Retinal pigment epithelial cell (primary cell): ENCODE results near the gene ELOVL5.

Source experiments
- DNase-seq: peaks from one replicate; pipeline ENCODE4 v3.0.0-alpha.2; 2010; ENCODE audit warnings: low read depth
- H3K4me3 ChIP-seq: 2 replicates; pipeline ENCODE4 v1.5.1; 2011; ENCODE audit warnings: mild to moderate bottlenecking, low read length, control low read depth, moderate library complexity
- CTCF ChIP-seq: conservative IDR thresholded peaks from 2 replicates; pipeline ENCODE4 v1.5.1; 2011; ENCODE audit warnings: low read depth, low read length, control low read depth, inconsistent platforms

ELOVL5 gene

GRCh38 chr6:53382421-53382820 lies 33.7 kb upstream of the ELOVL5 start:
- no peak for DNase-seq
- H3K4me3 ChIP-seq, result no peak overlapping the region

GRCh38 chr6:53378208-53378607 lies 29.5 kb upstream of the ELOVL5 start:
- DNase-seq, result no peak
- H3K4me3 ChIP-seq, result no peak overlapping the region
- TF ChIP-seq CTCF, result no peak

More at GRCh38 chr6:53382421-53382820, 33.7 kb upstream of the ELOVL5 start:
- no peak for TF ChIP-seq CTCF

- no peak overlapping the region for H3K4me3 ChIP-seq
- no peak for DNase-seq
- TF ChIP-seq CTCF, result no peak
Measured at GRCh38 chr6:53377793-53378192, 29.0 kb upstream of the ELOVL5 start.

GRCh38 chr6:53377289-53377688 lies 28.5 kb upstream of the ELOVL5 start:
- no peak for DNase-seq
- TF ChIP-seq CTCF, result no peak
- H3K4me3 ChIP-seq, result no peak overlapping the region

- no peak overlapping the region for H3K4me3 ChIP-seq
- TF ChIP-seq CTCF, result no peak
- no peak for DNase-seq
Measured at GRCh38 chr6:53376661-53377226, 28.0 kb upstream of the ELOVL5 start.

- no peak overlapping the region for H3K4me3 ChIP-seq
- peak; percentile 41 for DNase-seq
- TF ChIP-seq CTCF, result no peak
Measured at GRCh38 chr6:53375847-53376246, 27.1 kb upstream of the ELOVL5 start.

GRCh38 chr6:53373638-53374037 lies 24.9 kb upstream of the ELOVL5 start:
- DNase-seq, result no peak

More at GRCh38 chr6:53373638-53374037, 24.9 kb upstream of the ELOVL5 start:
- no peak for TF ChIP-seq CTCF
- H3K4me3 ChIP-seq, result no peak overlapping the region
